Measurements from ENCODE around the gene ANGEL2. TPM values are rescaled to one million over a fixed set of nuclear protein-coding genes. Genes with fewer than 3 reads are reported as not detected.

ANGEL2 gene
- polyA plus RNA-seq, 3 donors: 32.3 to 51.4 (median 39.1) TPM

GRCh38 chr1:212942679-212943392 lies 72.8 kb downstream of the ANGEL2 start:
- no peak for DNase-seq (ENCODE audit: extremely low read depth in 1 of 11, low read depth in 9 of 11, low spot score in 4 of 11)

Other genes with a start within 250 kb of the ANGEL2 start
- gene NSL1, start 224.1 kb downstream of the ANGEL2 start, polyA plus RNA-seq (ENCODE audit: insufficient read length in 3 of 3): 10 to 100 TPM; 38.2 to 48.2 (median 47.1) TPM
- 10 to 100 TPM; 16.8 to 23.8 (median 22.6) TPM for gene TATDN3, start 224.0 kb downstream of the ANGEL2 start, polyA plus RNA-seq (ENCODE audit: insufficient read length in 3 of 3)
- under 1 TPM in 2 of 3 donors, not detected in 1; 0.20 to 0.41 TPM for gene SPATA45, start 168.2 kb downstream of the ANGEL2 start, polyA plus RNA-seq (ENCODE audit: insufficient read length in 3 of 3)
- 10 to 100 TPM; 19.7 to 32.2 (median 31.7) TPM for gene FLVCR1, start 157.6 kb downstream of the ANGEL2 start, polyA plus RNA-seq (ENCODE audit: insufficient read length in 3 of 3)
- 10 to 100 TPM; 21.5 to 24.7 (median 22.7) TPM for gene VASH2, start 65.3 kb downstream of the ANGEL2 start, polyA plus RNA-seq (ENCODE audit: insufficient read length in 3 of 3)
- 10 to 100 TPM; 21.9 to 23.5 (median 22.6) TPM for gene RPS6KC1, start 35.4 kb upstream of the ANGEL2 start, polyA plus RNA-seq (ENCODE audit: insufficient read length in 3 of 3)